Measurements from ENCODE around the gene ITGB1. TPM values are rescaled to one million over a fixed set of nuclear protein-coding genes. Genes with fewer than 3 reads are reported as not detected.
A peak's percentile ranks its signal among the peaks of the same experiment; 100 is the strongest.

Gene ITGB1
- total and polyA plus RNA-seq, 3 experiments from 2014 or later = 75.5 to 342 (median 82.1) TPM

DNA sequence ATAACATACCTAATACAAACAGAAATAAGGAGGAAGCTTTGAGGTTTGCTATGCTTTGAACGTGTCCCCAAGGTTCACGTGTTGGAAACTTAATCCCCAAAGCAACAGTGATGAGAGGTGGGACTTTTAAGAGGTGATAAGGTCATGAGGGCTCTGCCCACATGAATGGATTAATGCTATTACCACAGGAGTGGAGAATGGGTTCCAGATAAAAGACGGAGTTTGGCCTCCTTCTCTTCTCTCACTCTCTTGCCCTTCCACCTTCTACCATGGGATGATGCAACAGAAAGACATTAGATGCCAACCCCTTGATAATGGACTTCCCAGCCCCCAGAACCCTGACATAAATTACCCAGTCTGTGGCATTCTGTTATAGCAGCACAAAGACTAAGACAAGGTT is 9.6 kb downstream of the ITGB1 start:
- no peak for DNase-seq
- peak overlapping the region; percentile 28 to 77 (median 51) for H3K4me3 Mint-ChIP-seq
- H3K4me1 Mint-ChIP-seq = peaks cover 82 to 96% (median 89%) of the 10 kb centered on the region in 3 donors
- no peaks in the 10 kb centered on the region for H3K27me3 Mint-ChIP-seq
- Histone ChIP-seq H3K27me3 (ENCODE audit: insufficient read depth, low read length, poor library complexity, severe bottlenecking) (no peaks in the 10 kb centered on the region), H3K27ac (ENCODE audit: low read depth, low read length) (no peak overlapping the region), H3K36me3 (ENCODE audit: insufficient read depth, low read length) (no peaks in the 10 kb centered on the region), H3K9me3 (ENCODE audit: low read length) (no peaks in the 10 kb centered on the region), H3K4me1 (ENCODE audit: insufficient read depth, low read length) (peaks cover 48% of the 10 kb centered on the region), H3K4me3 (ENCODE audit: low read length) (no peak overlapping the region)
- ChIA-PET POLR2A (interaction anchor here (0.7 kb wide), 1 partner anchor 503 kb away, joined by 3 read pairs; no protein-coding TSS in a partner anchor), CTCF (no interaction called here)
- peak overlapping the region; percentile 25 to 85 (median 74) for H3K27ac Mint-ChIP-seq
- no peaks in the 10 kb centered on the region for H3K9me3 Mint-ChIP-seq
- peaks cover 0 to 10% (median 5%) of the 10 kb centered on the region in 3 donors for H3K36me3 Mint-ChIP-seq

GRCh38 chr10:32947586-32947985 is 10.4 kb downstream of the ITGB1 start:
- Histone ChIP-seq H3K27ac (ENCODE audit: low read depth, low read length) (no peak overlapping the region), H3K27me3 (ENCODE audit: insufficient read depth, low read length, poor library complexity, severe bottlenecking) (no peaks in the 10 kb centered on the region), H3K4me3 (ENCODE audit: low read length) (no peak overlapping the region), H3K9me3 (ENCODE audit: low read length) (no peaks in the 10 kb centered on the region), H3K4me1 (ENCODE audit: insufficient read depth, low read length) (peaks cover 50% of the 10 kb centered on the region), H3K36me3 (ENCODE audit: insufficient read depth, low read length) (no peaks in the 10 kb centered on the region)
- peaks cover 77 to 94% (median 88%) of the 10 kb centered on the region in 3 donors for H3K4me1 Mint-ChIP-seq
- peak overlapping the region in 4 of 8 donors; percentile 52 to 78 (median 74) for H3K27ac Mint-ChIP-seq
- H3K4me3 Mint-ChIP-seq = peak overlapping the region in 5 of 7 donors; percentile 15 to 40 (median 29)
- ChIA-PET POLR2A (interaction anchor here (0.6 to 1.0 kb wide), 3 partner anchors 9 to 502 kb away, joined by 3 to 5 read pairs (median 3); no protein-coding TSS in a partner anchor), CTCF (no interaction called here)
- no peaks in the 10 kb centered on the region for H3K9me3 Mint-ChIP-seq
- no peak for DNase-seq
- peaks cover 0 to 10% (median 7%) of the 10 kb centered on the region in 3 donors for H3K36me3 Mint-ChIP-seq
- no peaks in the 10 kb centered on the region for H3K27me3 Mint-ChIP-seq

DNA sequence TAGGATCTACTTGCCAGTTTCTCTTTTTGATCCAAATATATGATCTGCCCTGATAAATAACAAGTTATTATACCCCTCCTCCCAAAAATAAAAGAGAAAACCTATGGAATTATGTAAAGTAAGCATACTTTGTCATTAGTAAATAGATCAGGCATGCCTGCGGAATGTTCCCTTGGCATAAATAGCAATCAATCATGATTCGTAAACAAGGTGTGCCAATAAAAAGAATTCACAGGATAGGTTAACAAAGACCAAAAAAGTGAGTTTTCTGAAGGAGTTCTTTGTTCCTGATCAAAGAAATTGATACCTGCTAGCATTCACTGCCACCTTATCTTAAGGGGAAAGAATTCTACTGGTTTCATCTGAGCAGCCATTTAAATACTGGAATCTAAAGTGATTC is 11.9 kb downstream of the ITGB1 start:
- Histone ChIP-seq H3K9me3 (ENCODE audit: low read length) (no peaks in the 10 kb centered on the region), H3K27me3 (ENCODE audit: insufficient read depth, low read length, poor library complexity, severe bottlenecking) (no peaks in the 10 kb centered on the region), H3K4me1 (ENCODE audit: insufficient read depth, low read length) (peaks cover 48% of the 10 kb centered on the region), H3K36me3 (ENCODE audit: insufficient read depth, low read length) (no peaks in the 10 kb centered on the region), H3K27ac (ENCODE audit: low read depth, low read length) (no peak overlapping the region), H3K4me3 (ENCODE audit: low read length) (no peak overlapping the region)
- no peak for DNase-seq
- ChIA-PET CTCF (no interaction called here), POLR2A (no interaction called here)
- no peaks in the 10 kb centered on the region for H3K27me3 Mint-ChIP-seq
- peak overlapping the region in 4 of 8 donors; percentile 20 to 52 (median 34) for H3K27ac Mint-ChIP-seq
- peaks cover 0 to 10% (median 8%) of the 10 kb centered on the region in 3 donors for H3K36me3 Mint-ChIP-seq
- peaks cover 72 to 93% (median 87%) of the 10 kb centered on the region in 3 donors for H3K4me1 Mint-ChIP-seq
- no peaks in the 10 kb centered on the region for H3K9me3 Mint-ChIP-seq
- peak overlapping the region in 1 of 7 donors; percentile 45 for H3K4me3 Mint-ChIP-seq

DNA sequence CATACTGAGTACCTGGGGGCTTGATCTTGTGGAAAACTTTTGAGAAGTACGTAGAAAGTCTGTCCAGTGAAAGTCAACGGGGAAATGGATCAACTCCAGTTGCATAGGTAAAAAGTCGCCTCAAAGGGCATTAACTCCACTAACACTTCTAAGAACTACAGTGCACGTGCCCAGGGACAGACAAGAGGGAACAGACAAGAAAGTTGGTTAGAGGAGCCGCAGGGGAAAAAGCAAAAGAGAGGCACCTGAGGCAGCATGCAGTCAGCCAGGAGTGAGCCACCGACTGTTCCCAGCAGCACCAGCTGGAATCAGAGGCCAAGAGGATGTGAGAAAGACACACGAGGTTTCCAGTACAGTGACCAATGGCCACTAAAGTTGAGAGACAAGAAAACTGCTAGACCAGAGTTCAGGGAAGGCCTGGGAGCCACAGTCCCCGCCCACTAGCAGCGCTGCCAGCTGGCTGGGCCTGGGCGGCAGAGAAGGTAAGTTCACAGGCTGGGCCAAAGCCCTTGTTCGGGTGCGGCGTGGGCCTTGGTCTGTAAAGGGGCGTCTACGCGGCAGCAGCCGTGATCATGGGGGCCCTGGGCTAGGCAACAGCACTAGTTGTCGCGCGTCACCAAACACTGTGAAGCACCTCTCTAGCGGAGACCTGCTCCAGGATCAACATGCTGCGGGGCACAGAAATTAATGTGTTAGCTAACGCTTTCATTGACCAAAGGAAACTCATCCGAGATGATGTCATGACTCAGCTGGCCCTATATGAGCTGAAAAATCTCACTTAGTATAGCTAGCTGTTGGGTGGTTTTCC is 14.0 kb downstream of the ITGB1 start:
- Histone ChIP-seq H3K4me3 (ENCODE audit: low read length) (no peak overlapping the region), H3K27me3 (ENCODE audit: insufficient read depth, low read length, poor library complexity, severe bottlenecking) (no peaks in the 10 kb centered on the region), H3K27ac (ENCODE audit: low read depth, low read length) (no peak overlapping the region), H3K4me1 (ENCODE audit: insufficient read depth, low read length) (peaks cover 48% of the 10 kb centered on the region), H3K9me3 (ENCODE audit: low read length) (no peaks in the 10 kb centered on the region), H3K36me3 (ENCODE audit: insufficient read depth, low read length) (no peaks in the 10 kb centered on the region)
- CTCF ChIA-PET = no interaction called here
- peaks cover 0 to 18% (median 7%) of the 10 kb centered on the region in 3 donors for H3K36me3 Mint-ChIP-seq
- no peak for DNase-seq
- H3K4me1 Mint-ChIP-seq = peaks cover 71 to 91% (median 86%) of the 10 kb centered on the region in 3 donors
- no peaks in the 10 kb centered on the region for H3K9me3 Mint-ChIP-seq
- peak overlapping the region in 4 of 8 donors; percentile 18 to 83 (median 62) for H3K27ac Mint-ChIP-seq
- POLR2A ChIA-PET = no interaction called here
- H3K4me3 Mint-ChIP-seq = peak overlapping the region in 6 of 7 donors; percentile 43 to 67 (median 47)
- H3K27me3 Mint-ChIP-seq = no peaks in the 10 kb centered on the region

DNA sequence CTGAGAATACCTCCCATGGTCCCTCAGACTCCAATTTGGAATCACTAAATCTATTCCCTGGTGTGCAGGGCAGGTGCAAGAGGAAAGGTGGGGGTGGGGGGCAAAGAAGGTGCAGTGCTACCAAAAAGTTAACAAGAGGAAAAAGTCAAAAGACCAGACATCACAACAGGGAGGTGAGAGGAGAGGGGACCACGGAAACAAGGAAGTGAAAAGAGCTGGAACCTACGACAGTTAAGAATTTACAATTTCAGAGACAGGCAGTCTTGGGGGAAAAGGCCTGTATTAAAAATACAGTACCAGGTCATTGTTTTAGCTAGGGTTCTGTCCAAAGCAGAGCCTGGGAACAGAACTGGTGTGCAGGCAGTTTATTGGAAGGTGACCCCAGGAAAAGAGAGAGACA is 14.6 kb downstream of the ITGB1 start:
- Histone ChIP-seq H3K4me3 (ENCODE audit: low read length) (no peak overlapping the region), H3K9me3 (ENCODE audit: low read length) (no peaks in the 10 kb centered on the region), H3K27ac (ENCODE audit: low read depth, low read length) (no peak overlapping the region), H3K4me1 (ENCODE audit: insufficient read depth, low read length) (peaks cover 48% of the 10 kb centered on the region), H3K36me3 (ENCODE audit: insufficient read depth, low read length) (no peaks in the 10 kb centered on the region), H3K27me3 (ENCODE audit: insufficient read depth, low read length, poor library complexity, severe bottlenecking) (no peaks in the 10 kb centered on the region)
- POLR2A ChIA-PET = no interaction called here
- CTCF ChIA-PET = no interaction called here
- peaks cover 0 to 19% (median 7%) of the 10 kb centered on the region in 3 donors for H3K36me3 Mint-ChIP-seq
- H3K4me1 Mint-ChIP-seq = peaks cover 70 to 91% (median 88%) of the 10 kb centered on the region in 3 donors
- no peaks in the 10 kb centered on the region for H3K9me3 Mint-ChIP-seq
- DNase-seq = no peak
- H3K27me3 Mint-ChIP-seq = no peaks in the 10 kb centered on the region
- H3K27ac Mint-ChIP-seq = peak overlapping the region in 7 of 8 donors; percentile 1 to 86 (median 55)
- peak overlapping the region in 6 of 7 donors; percentile 7 to 67 (median 52) for H3K4me3 Mint-ChIP-seq

- no peaks in the 10 kb centered on the region for H3K27me3 Mint-ChIP-seq
- H3K36me3 ChIP-seq (ENCODE audit: insufficient read depth, low read length) = no peaks in the 10 kb centered on the region
- H3K9me3 ChIP-seq (ENCODE audit: low read length) = no peaks in the 10 kb centered on the region
- peaks cover 65 to 86% (median 83%) of the 10 kb centered on the region in 3 donors for H3K4me1 Mint-ChIP-seq
- H3K4me3 Mint-ChIP-seq = peak overlapping the region in 5 of 7 donors; percentile 1 to 49 (median 8)
- H3K27me3 ChIP-seq (ENCODE audit: insufficient read depth, low read length, poor library complexity, severe bottlenecking) = no peaks in the 10 kb centered on the region
- no peak overlapping the region for H3K4me3 ChIP-seq (ENCODE audit: low read length)
- ChIA-PET POLR2A (no interaction called here), CTCF (no interaction called here)
- H3K4me1 ChIP-seq (ENCODE audit: insufficient read depth, low read length) = peaks cover 42% of the 10 kb centered on the region
- peaks cover 0 to 19% (median 7%) of the 10 kb centered on the region in 3 donors for H3K36me3 Mint-ChIP-seq
- no peaks in the 10 kb centered on the region for H3K9me3 Mint-ChIP-seq
- DNase-seq = no peak
- H3K27ac Mint-ChIP-seq = peak overlapping the region; percentile 2 to 80 (median 39)
- no peak overlapping the region for H3K27ac ChIP-seq (ENCODE audit: low read depth, low read length)
Observed at GRCh38 chr10:32942081-32942480, 15.9 kb downstream of the ITGB1 start.

DNA sequence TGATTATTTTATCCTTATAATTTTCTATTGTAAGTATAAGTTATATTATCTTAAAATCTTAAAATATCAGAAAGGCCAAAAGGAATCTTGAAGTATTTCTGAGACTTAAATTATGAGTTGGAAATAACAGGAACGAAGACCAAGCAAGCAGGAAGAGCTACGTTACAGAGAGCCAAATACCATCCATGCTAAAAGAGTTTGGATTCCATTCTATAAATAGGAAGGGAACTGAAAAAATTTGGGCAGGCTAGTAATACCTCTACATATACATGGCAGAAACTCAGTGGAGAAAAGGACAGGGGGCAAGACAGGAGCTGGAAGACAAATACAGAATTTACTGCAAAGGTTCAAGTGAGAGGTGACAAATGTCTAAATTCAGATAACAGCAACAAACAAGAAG is 16.7 kb downstream of the ITGB1 start:
- Mint-ChIP-seq H3K9me3 (no peaks in the 10 kb centered on the region), H3K4me3 (peak overlapping the region in 1 of 7 donors; percentile 1), H3K4me1 (peaks cover 66 to 86% (median 80%) of the 10 kb centered on the region in 3 donors), H3K27me3 (no peaks in the 10 kb centered on the region), H3K36me3 (peaks cover 0 to 21% (median 7%) of the 10 kb centered on the region in 3 donors), H3K27ac (peak overlapping the region in 6 of 8 donors; percentile 1 to 80 (median 38))
- H3K4me1 ChIP-seq (ENCODE audit: insufficient read depth, low read length) = peaks cover 41% of the 10 kb centered on the region
- H3K4me3 ChIP-seq (ENCODE audit: low read length) = no peak overlapping the region
- H3K27ac ChIP-seq (ENCODE audit: low read depth, low read length) = no peak overlapping the region
- no peaks in the 10 kb centered on the region for H3K27me3 ChIP-seq (ENCODE audit: insufficient read depth, low read length, poor library complexity, severe bottlenecking)
- ChIA-PET CTCF (no interaction called here), POLR2A (no interaction called here)
- H3K36me3 ChIP-seq (ENCODE audit: insufficient read depth, low read length) = no peaks in the 10 kb centered on the region
- H3K9me3 ChIP-seq (ENCODE audit: low read length) = no peaks in the 10 kb centered on the region
- DNase-seq = no peak
